ENCODE results near the gene GIMAP2. TPM values are rescaled to one million over a fixed set of nuclear protein-coding genes. Genes with fewer than 3 reads are reported as not detected.

The GIMAP2 gene
- total and polyA plus RNA-seq, 9 of the 15 experiments (the other 6 are each of a cell fraction or from before 2014, with no cell fraction given), result 0.37 to 1.8 (median 1.2) TPM

DNA sequence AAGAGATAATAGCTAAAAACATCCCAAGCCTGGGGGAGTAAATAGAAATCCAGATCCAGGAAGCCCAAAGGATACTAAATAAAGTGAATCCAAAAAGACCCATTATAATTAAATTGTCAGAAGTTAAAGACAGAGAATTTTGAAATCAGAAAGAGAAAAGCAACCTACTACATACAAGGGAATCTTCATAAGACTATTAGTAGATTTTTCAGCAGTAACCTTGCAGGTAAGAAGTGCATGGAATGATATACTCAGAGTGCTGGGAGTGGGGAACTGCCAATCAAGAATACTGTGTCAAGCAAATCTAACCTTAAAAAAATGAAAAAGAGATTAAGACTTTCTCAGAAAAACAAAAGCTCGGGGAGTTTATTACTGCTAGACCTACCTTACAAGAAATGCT lies 17.7 kb downstream of the GIMAP2 start:
- Histone ChIP-seq H3K9ac (ENCODE audit: insufficient read depth in 1 of 2, low read depth in 2 of 2, low read length in 2 of 2) (no peak overlapping the region), H3K27ac (ENCODE audit: extremely low read depth, low read depth, low read length) (no peak overlapping the region), H3K4me1 (replicated peaks in 1 of 2; ENCODE audit: control insufficient read depth in 2 of 2, insufficient read depth in 2 of 2, low read length in 2 of 2) (no peaks in the 10 kb centered on the region), H2AFZ (ENCODE audit: low read depth, low read length) (no peak overlapping the region), H3K4me2 (ENCODE audit: insufficient read depth, low read length) (no peak overlapping the region), H3K4me3 (no peak overlapping the region), H3K27me3 (ENCODE audit: control insufficient read depth in 2 of 2, insufficient read depth in 2 of 2, low read length in 2 of 2) (no peaks in the 10 kb centered on the region), H3K79me2 (ENCODE audit: control insufficient read depth, insufficient read depth, low read length) (no peaks in the 10 kb centered on the region), H3K9me1 (ENCODE audit: control insufficient read depth, insufficient read depth, low read length) (no peaks in the 10 kb centered on the region), H4K20me1 (replicated peaks; ENCODE audit: control insufficient read depth, insufficient read depth, low read length) (no peaks in the 10 kb centered on the region), H3K36me3 (ENCODE audit: control insufficient read depth, insufficient read depth, low read length) (no peaks in the 10 kb centered on the region), H3K9me3 (replicated peaks; ENCODE audit: control insufficient read depth, insufficient read depth, low read depth, low read length) (no peaks in the 10 kb centered on the region)
- DNase-seq (ENCODE audit: extremely low read depth in 1 of 4, low spot score in 3 of 4) (no peak), ATAC-seq (no peak), FAIRE-seq (no peak)
- no TSS peak for BruUV-seq (replicated peaks)
- intact Hi-C loops (cut with micrococcal nuclease), result no loop called here
- WGBS (ENCODE audit: insufficient coverage, low coverage, missing lambda C conversion rate), result 0% methylated on average over 1 of the region's 1 CpG
- CTCF ChIA-PET (ENCODE audit: low intra/inter-chr PET ratio), result no interaction called here
- in situ Hi-C loops (cut with MboI), result no loop called here
- POLR2A ChIA-PET, result interaction anchor here (0.6 kb wide), 1 partner anchor 291 kb away, joined by 3 read pairs; no protein-coding TSS in a partner anchor
- TF ChIP-seq, protein P1, sequence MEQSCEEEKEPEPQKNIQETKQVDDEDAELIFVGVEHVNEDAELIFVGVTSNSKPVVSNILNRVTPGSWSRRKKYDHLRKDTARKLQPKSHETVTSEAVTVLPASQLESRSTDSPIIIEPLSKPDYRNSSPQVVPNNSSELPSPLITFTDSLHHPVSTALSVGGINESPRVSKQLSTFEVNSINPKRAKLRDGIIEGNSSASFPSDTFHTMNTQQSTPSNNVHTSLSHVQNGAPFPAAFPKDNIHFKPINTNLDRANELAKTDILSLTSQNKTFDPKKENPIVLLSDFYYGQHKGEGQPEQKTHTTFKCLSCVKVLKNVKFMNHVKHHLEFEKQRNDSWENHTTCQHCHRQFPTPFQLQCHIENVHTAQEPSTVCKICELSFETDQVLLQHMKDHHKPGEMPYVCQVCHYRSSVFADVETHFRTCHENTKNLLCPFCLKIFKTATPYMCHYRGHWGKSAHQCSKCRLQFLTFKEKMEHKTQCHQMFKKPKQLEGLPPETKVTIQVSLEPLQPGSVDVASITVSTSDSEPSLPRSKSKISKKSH (CRISPR knock-in tag; IDR thresholded peaks at IDR 0.05), result 0 out of 2 replicates have a peak, but pooled peaks have one; percentile 39
- peak; percentile 80 for TF ChIP-seq TRIM28 (IDR thresholded peaks at IDR 0.05)
- no peak for TF ChIP-seq BCOR (IDR thresholded peaks at IDR 0.05)
- TF ChIP-seq CBX5 (IDR thresholded peaks at IDR 0.05; ENCODE audit: borderline replicate concordance, low read depth), result 0 out of 2 replicates have a peak, but pooled peaks have one; percentile 72

GRCh38 chr7:150715293-150715692 lies 29.8 kb downstream of the GIMAP2 start:
- ChIA-PET CTCF (ENCODE audit: low intra/inter-chr PET ratio) (no interaction called here), POLR2A (interaction anchor here (0.7 kb wide), 2 partner anchors 11 to 39 kb away, joined by 3 read pairs; no protein-coding TSS in a partner anchor)
- no peak for TF ChIP-seq ZNF24 (IDR thresholded peaks at IDR 0.05)
- no peak for TF ChIP-seq PTRF (tag; IDR thresholded peaks at IDR 0.05)
- TF ChIP-seq, protein P2, sequence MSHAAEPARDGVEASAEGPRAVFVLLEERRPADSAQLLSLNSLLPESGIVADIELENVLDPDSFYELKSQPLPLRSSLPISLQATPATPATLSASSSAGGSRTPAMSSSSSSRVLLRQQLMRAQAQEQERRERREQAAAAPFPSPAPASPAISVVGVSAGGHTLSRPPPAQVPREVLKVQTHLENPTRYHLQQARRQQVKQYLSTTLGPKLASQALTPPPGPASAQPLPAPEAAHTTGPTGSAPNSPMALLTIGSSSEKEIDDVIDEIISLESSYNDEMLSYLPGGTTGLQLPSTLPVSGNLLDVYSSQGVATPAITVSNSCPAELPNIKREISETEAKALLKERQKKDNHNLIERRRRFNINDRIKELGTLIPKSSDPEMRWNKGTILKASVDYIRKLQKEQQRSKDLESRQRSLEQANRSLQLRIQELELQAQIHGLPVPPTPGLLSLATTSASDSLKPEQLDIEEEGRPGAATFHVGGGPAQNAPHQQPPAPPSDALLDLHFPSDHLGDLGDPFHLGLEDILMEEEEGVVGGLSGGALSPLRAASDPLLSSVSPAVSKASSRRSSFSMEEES (CRISPR knock-in tag; IDR thresholded peaks at IDR 0.05), result no peak
- no peak for TF ChIP-seq ZNF239 (CRISPR knock-in tag; IDR thresholded peaks at IDR 0.05)
- no peak for TF ChIP-seq PCBP1 (IDR thresholded peaks at IDR 0.05; ENCODE audit: low read depth, low read length, poor library complexity, severe bottlenecking)
- H3K79me2 ChIP-seq (ENCODE audit: control insufficient read depth, insufficient read depth, low read length), result no peaks in the 10 kb centered on the region
- H2AFZ ChIP-seq (ENCODE audit: low read depth, low read length), result no peak overlapping the region
- ATAC-seq (peak; percentile 56; the same call in 2 of the 3 replicates), DNase-seq (ENCODE audit: extremely low read depth in 1 of 4, low spot score in 3 of 4) (no peak), FAIRE-seq (no peak)
- in situ Hi-C loops (cut with MboI) (no loop called here), intact Hi-C loops (cut with micrococcal nuclease) (no loop called here)
- no peaks in the 10 kb centered on the region for H3K36me3 ChIP-seq (ENCODE audit: control insufficient read depth, insufficient read depth, low read length)
- no peak overlapping the region for H3K4me3 ChIP-seq
- no TSS peak for BruUV-seq (replicated peaks)
- H3K9me1 ChIP-seq (ENCODE audit: control insufficient read depth, insufficient read depth, low read length), result no peaks in the 10 kb centered on the region
- H3K9ac ChIP-seq (ENCODE audit: insufficient read depth in 1 of 2, low read depth in 2 of 2, low read length in 2 of 2), result no peak overlapping the region
- H3K27ac ChIP-seq (ENCODE audit: extremely low read depth, low read depth, low read length), result no peak overlapping the region
- 0% methylated on average over 4 of the region's 4 CpGs for WGBS (ENCODE audit: insufficient coverage, low coverage, missing lambda C conversion rate)
- peaks cover 0 to 4% of the 10 kb centered on the region in 2 experiments; a peak in 1 of 5 replicates for H3K4me1 ChIP-seq (replicated peaks in 1 of 2; ENCODE audit: control insufficient read depth in 2 of 2, insufficient read depth in 2 of 2, low read length in 2 of 2)
- no peak overlapping the region for H3K4me2 ChIP-seq (ENCODE audit: insufficient read depth, low read length)
- no peaks in the 10 kb centered on the region for H4K20me1 ChIP-seq (replicated peaks; ENCODE audit: control insufficient read depth, insufficient read depth, low read length)
- no peaks in the 10 kb centered on the region for H3K9me3 ChIP-seq (replicated peaks; ENCODE audit: control insufficient read depth, insufficient read depth, low read depth, low read length)
- peaks cover 23 to 27% of the 10 kb centered on the region in 2 experiments for H3K27me3 ChIP-seq (ENCODE audit: control insufficient read depth in 2 of 2, insufficient read depth in 2 of 2, low read length in 2 of 2)

Measured in K562 (cell line).